Dermis blood vessel endothelial cell (primary cell): ENCODE results near the gene BPGM. TPM values are rescaled to one million over a fixed set of nuclear protein-coding genes. Genes with fewer than 3 reads are reported as not detected.

Experiments
- DNase-seq: peaks from one replicate; pipeline ENCODE4 v3.0.0; 2010
- total RNA-seq: library from RNA; depleted of rRNA; stranded (reverse); fragments of >200 nt; gene quantifications from 2 replicates; pipeline ENCODE4 v1.2.3, GENCODE V29; 2014

Gene BPGM
- total RNA-seq: 20.3 and 20.6 TPM in 2 replicates

GRCh38 chr7:134646425-134647305 is at the start of gene BPGM:
BPGM (plus strand) TSS chr7:134646853; CDS start chr7:134661508, 14,655 bp downstream.
- DNase-seq: peak; percentile 100

- DNase-seq: no peak
Observed at GRCh38 chr7:134599371-134599770, 47.3 kb upstream of the BPGM start.

GRCh38 chr7:134601459-134601858 is 45.2 kb upstream of the BPGM start:
- no peak for DNase-seq

- no peak for DNase-seq
Observed at GRCh38 chr7:134602881-134603451, 43.7 kb upstream of the BPGM start.

GRCh38 chr7:134605978-134606923 is 40.4 kb upstream of the BPGM start:
- peak; percentile 88 for DNase-seq

GRCh38 chr7:134611611-134612151 is 35.0 kb upstream of the BPGM start:
- DNase-seq: no peak

GRCh38 chr7:134612197-134612596 is 34.5 kb upstream of the BPGM start:
- DNase-seq: peak; percentile 16

GRCh38 chr7:134613623-134614347 is 32.9 kb upstream of the BPGM start:
- peak; percentile 96 for DNase-seq

- no peak for DNase-seq
Observed at GRCh38 chr7:134616611-134617010, 30.0 kb upstream of the BPGM start.

- DNase-seq: peak; percentile 46
Observed at GRCh38 chr7:134618756-134619530, 27.7 kb upstream of the BPGM start.

- DNase-seq: peak; percentile 89
Observed at GRCh38 chr7:134619627-134620331, 26.9 kb upstream of the BPGM start.

GRCh38 chr7:134622303-134622995 is 24.2 kb upstream of the BPGM start:
- no peak for DNase-seq

GRCh38 chr7:134623193-134623592 is 23.5 kb upstream of the BPGM start:
- DNase-seq: no peak

- no peak for DNase-seq
Observed at GRCh38 chr7:134625550-134625949, 21.1 kb upstream of the BPGM start.

GRCh38 chr7:134627109-134627774 is 19.4 kb upstream of the BPGM start:
- no peak for DNase-seq

GRCh38 chr7:134627775-134628153 is 18.9 kb upstream of the BPGM start:
- no peak for DNase-seq

GRCh38 chr7:134629445-134629844 is 17.2 kb upstream of the BPGM start:
- peak; percentile 13 for DNase-seq

GRCh38 chr7:134630237-134630636 is 16.4 kb upstream of the BPGM start:
- DNase-seq: no peak

GRCh38 chr7:134630893-134631292 is 15.8 kb upstream of the BPGM start:
- peak; percentile 82 for DNase-seq
